A549 (cell line): Measurements from ENCODE around the gene CDC73.

Source experiments
- CEBPB ChIP-seq, 2 experiments: fragments of >200 bp in 1 of 2; sonication (Bioruptor Twin) in 1 of 2; formaldehyde crosslinking in 1 of 2; IDR thresholded peaks; 2 replicates each; pipeline ENCODE4 v1.6.1; 2012 to 2016
- CHD4 ChIP-seq: fragments of 200-600 bp; sonication (generic); IDR thresholded peaks from 2 replicates; pipeline ENCODE4 v1.6.1; 2016; ENCODE audit warnings: antibody characterized with exemption, mild to moderate bottlenecking, borderline replicate concordance
- ESRRA ChIP-seq: fragments of 150-350 bp; IDR thresholded peaks from 2 replicates; pipeline ENCODE4 v1.6.1; 2014; ENCODE audit warnings: mild to moderate bottlenecking, low read length, borderline replicate concordance
- MAZ ChIP-seq: fragments of 150-350 bp; IDR thresholded peaks from 2 replicates; pipeline ENCODE4 v1.6.1; 2014; ENCODE audit warnings: antibody characterized with exemption, low read depth, low read length, borderline replicate concordance
- MYC ChIP-seq: IDR thresholded peaks from 2 replicates; pipeline ENCODE4 v1.6.1; 2012; ENCODE audit warnings: mild to moderate bottlenecking, inconsistent platforms, low read length, improper control_type of control experiment, borderline replicate concordance
- POLR2A ChIP-seq: IDR thresholded peaks from 2 replicates; pipeline ENCODE4 v1.6.1; 2012; ENCODE audit warnings: mild to moderate bottlenecking, low read length
- SMC3 ChIP-seq: fragments of >200 bp; sonication (Bioruptor Twin); formaldehyde crosslinking; IDR thresholded peaks from 3 replicates; pipeline ENCODE4 v1.6.1; 2018; ENCODE audit warnings: inconsistent platforms
- TF ChIP-seq, protein P1 (sequence below): fragments of >200 bp; sonication (Bioruptor Twin); formaldehyde crosslinking; IDR thresholded peaks from 3 replicates; pipeline ENCODE4 v1.5.1; 2016
- TF ChIP-seq, protein P2 (sequence below): fragments of 200-600 bp; sonication (generic); IDR thresholded peaks from 2 replicates; pipeline ENCODE4 v1.6.1; 2016; ENCODE audit warnings: antibody characterized with exemption, mild to moderate bottlenecking, moderate library complexity
- TF ChIP-seq, protein P3 (sequence below): fragments of 250-450 bp; sonication (Bioruptor Pico); IDR thresholded peaks from 2 replicates; pipeline ENCODE4 v1.5.0; 2021; ENCODE audit warnings: mild to moderate bottlenecking, moderate library complexity, borderline replicate concordance

DNA sequence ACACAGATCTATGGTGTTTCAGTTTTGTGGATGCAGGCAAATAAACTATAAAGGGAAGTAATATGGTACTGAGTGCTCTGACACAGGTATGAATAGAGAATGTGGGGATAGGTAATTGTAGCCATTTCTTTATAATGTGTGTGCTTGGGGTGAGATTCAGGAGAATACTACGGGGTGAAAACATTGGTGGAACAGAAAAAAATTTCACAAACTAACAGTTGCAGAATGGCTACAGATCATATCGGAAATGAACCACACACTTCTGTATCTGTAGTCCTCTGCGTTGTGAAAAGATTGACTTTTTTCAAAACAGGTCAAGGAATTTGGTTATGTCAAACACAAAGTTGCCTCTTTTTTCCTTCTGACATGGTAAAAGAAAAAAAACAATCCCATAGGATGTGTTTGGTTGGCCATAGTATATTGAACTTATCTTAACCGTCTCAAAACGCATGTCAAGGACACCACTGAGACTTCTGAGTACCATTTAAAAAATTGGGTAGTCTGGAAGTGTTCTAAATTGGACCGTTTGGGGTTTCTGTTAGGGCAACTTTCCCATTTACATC lies 1.1 kb upstream of the CDC73 start:
- TF ChIP-seq MAZ (no peak), CHD4 (no peak), SMC3 (no peak), POLR2A (no peak), MYC (no peak), ESRRA (no peak), CEBPB (IDR thresholded peaks at IDR 0.05) (no peak)
- TF ChIP-seq, protein P1, sequence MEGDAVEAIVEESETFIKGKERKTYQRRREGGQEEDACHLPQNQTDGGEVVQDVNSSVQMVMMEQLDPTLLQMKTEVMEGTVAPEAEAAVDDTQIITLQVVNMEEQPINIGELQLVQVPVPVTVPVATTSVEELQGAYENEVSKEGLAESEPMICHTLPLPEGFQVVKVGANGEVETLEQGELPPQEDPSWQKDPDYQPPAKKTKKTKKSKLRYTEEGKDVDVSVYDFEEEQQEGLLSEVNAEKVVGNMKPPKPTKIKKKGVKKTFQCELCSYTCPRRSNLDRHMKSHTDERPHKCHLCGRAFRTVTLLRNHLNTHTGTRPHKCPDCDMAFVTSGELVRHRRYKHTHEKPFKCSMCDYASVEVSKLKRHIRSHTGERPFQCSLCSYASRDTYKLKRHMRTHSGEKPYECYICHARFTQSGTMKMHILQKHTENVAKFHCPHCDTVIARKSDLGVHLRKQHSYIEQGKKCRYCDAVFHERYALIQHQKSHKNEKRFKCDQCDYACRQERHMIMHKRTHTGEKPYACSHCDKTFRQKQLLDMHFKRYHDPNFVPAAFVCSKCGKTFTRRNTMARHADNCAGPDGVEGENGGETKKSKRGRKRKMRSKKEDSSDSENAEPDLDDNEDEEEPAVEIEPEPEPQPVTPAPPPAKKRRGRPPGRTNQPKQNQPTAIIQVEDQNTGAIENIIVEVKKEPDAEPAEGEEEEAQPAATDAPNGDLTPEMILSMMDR: no peak
- TF ChIP-seq, protein P2, sequence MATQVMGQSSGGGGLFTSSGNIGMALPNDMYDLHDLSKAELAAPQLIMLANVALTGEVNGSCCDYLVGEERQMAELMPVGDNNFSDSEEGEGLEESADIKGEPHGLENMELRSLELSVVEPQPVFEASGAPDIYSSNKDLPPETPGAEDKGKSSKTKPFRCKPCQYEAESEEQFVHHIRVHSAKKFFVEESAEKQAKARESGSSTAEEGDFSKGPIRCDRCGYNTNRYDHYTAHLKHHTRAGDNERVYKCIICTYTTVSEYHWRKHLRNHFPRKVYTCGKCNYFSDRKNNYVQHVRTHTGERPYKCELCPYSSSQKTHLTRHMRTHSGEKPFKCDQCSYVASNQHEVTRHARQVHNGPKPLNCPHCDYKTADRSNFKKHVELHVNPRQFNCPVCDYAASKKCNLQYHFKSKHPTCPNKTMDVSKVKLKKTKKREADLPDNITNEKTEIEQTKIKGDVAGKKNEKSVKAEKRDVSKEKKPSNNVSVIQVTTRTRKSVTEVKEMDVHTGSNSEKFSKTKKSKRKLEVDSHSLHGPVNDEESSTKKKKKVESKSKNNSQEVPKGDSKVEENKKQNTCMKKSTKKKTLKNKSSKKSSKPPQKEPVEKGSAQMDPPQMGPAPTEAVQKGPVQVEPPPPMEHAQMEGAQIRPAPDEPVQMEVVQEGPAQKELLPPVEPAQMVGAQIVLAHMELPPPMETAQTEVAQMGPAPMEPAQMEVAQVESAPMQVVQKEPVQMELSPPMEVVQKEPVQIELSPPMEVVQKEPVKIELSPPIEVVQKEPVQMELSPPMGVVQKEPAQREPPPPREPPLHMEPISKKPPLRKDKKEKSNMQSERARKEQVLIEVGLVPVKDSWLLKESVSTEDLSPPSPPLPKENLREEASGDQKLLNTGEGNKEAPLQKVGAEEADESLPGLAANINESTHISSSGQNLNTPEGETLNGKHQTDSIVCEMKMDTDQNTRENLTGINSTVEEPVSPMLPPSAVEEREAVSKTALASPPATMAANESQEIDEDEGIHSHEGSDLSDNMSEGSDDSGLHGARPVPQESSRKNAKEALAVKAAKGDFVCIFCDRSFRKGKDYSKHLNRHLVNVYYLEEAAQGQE: no peak
- TF ChIP-seq, protein P3, sequence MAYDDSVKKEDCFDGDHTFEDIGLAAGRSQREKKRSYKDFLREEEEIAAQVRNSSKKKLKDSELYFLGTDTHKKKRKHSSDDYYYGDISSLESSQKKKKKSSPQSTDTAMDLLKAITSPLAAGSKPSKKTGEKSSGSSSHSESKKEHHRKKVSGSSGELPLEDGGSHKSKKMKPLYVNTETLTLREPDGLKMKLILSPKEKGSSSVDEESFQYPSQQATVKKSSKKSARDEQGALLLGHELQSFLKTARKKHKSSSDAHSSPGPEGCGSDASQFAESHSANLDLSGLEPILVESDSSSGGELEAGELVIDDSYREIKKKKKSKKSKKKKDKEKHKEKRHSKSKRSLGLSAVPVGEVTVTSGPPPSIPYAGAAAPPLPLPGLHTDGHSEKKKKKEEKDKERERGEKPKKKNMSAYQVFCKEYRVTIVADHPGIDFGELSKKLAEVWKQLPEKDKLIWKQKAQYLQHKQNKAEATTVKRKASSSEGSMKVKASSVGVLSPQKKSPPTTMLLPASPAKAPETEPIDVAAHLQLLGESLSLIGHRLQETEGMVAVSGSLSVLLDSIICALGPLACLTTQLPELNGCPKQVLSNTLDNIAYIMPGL (CRISPR knock-in tag): no peak
